Amniotic epithelial cell (primary cell): Measurements from ENCODE around the gene MS4A4E.
A peak's percentile ranks its signal among the peaks of the same experiment; 100 is the strongest.
"Not testable (repeated sequence)": the region's sequence is repeated elsewhere in the genome, so short reads cannot be mapped to it uniquely, and the experiment has no call there.

Experiments used
- DNase-seq: peaks from one replicate; pipeline ENCODE4 v3.0.0-alpha.2; 2010; ENCODE audit warnings: low read depth

The MS4A4E gene

DNA sequence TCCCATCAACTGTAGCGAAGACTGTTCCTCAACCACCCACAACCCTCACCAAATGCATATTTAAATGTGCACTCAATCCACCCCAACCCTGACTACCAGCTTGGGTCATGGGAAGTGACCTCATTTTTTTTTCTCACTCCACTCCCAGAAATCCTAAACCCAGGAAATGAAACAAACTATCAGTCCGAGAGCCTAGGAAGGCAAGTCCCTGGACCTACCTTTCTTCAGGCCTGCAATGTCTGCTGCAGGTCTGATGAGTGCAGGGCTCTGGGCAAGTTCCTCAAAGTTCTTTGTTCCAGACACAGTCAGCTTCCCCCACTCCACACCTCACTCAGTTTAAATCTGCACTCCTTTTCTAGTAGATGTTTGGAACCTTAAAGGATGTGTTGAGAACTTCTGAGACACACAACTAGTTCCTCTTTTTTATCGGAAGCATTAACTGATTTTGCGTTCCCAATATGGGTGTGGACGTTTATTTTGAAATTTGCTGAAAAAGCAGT, at the start of gene MS4A4E:
MS4A4E (minus strand) TSS at position 398 of the 500 bp plus-strand sequence. CDS start 13,082 bp downstream, outside the sequence.
- DNase-seq: no peak

DNA sequence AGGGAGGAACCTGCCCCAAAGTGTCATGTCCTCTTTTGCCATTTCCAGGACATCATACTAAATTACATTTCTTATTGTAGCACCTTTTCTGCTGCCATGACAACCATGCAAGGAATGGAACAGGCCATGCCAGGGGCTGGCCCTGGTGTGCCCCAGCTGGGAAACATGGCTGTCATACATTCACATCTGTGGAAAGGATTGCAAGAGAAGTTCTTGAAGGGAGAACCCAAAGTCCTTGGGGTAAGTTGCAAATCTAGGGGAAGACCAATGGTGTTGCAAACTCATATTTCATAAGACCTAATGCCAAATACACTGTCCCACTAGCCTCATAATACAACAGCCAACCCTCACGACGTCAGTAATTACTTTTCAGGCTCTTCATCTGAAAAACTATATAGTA, 49.2 kb upstream of the MS4A4E start:
- DNase-seq: no peak

DNA sequence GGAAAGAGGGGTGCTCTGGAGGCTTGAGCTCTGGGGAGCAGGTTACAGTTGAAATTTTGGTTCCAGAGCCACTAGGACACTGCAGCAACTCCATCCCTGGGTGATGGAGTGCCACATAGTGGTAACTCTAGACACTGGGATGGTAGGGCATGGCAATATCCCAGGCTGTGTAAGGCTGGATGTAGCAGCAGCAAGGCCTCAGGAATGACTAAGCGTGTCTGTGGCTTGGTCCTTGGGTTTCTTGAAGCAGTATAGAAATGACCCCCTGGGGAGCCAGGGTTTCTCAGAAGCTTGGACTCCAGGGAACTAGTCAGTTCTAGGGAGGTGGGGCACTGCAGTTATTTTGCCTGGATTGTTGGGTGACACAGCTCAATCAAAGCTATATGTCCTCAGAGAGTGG, 45.6 kb upstream of the MS4A4E start:
- DNase-seq: no peak

DNA sequence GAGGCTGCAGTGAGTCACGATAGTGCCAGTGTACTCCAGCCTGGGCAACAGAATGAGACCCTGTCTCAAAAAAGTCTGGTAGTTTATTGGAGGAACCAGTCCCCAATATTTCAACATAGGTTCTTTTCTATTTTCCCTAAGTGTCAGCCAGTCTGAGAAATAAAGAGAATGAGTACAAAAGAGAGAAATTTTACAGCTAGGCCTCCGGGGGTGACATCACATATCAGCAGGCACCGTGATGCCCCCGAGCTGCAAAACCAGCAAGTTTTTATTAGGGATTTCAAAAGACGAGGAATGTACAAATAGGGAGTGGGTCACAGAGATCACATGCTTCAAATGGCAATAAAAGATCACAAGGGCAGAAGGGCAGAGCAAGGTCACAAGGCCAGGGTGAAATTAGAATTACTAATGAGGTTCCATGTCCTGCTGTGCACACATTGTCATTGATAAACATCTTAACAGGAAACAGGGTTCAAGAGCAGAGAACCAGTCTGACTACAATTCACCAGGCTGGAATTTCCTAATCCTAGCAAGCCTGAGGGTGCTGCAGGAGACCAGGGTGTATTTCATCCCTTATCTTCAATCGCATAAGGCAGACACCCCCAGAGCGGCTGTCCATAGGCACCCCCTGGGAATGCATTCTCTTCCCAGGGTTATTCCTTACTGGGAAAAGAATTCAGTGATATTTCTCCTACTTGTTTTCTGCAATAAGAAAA, 42.6 kb upstream of the MS4A4E start:
- not testable (repeated sequence) for DNase-seq

DNA sequence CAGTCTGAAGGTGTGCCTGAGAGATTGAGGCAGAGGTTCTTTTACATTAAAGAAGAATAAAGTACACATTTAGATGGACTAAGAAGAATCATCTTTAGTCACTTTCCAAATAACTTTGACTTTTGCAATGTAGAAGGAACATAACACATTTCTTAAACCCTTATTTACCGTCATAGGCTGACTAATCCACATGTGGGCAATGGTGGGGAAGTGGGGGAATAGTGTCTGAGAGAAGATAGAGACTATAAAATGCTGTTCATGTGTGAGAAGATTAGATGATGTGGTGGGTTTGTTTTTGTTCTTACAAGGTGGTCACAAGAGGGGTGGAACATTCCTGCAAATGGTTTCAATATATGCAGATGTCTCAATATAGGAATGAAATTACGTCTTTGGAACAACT, 39.3 kb upstream of the MS4A4E start:
- DNase-seq: no peak

DNA sequence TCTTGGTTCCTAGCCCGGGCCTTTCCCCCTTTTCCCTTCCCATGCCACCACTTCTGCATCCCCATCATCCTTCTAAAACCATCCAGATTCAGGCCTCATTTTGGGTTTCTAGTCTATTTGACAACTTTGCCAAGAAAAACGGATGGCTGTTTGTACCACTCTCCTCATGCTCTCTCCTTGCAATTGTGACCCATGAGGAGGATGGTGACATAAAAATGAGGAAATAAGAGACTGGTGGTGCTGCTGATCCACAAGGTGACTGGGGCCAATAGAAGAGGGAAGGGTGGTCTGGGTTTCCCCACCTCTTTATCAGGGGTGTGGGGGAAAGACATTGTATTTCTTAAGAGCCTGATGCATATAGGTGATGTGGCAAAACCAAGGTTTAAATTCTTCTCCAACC, 38.5 kb upstream of the MS4A4E start:
- DNase-seq: no peak

DNA sequence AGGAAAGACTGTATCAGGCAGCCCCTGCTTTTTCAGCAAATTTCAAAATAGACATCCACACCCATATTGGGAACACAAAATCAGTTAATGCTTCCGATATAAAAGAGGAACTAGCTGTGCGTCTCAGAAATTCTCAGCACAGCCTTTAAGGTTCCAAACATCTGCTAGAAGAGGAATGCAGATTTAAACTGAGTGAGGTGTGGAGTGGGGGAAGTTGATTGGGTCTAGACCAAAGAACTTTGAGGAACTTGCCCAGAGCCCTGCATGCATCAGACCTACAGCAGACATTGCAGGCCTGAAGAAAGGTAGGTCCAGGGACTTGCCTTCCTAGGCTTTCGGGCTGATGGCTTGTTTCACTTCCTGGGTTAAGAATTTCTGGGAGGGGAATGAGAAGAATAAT, 37.5 kb upstream of the MS4A4E start, which contains the start of gene MS4A4A:
MS4A4A (plus strand) TSS at position 255 of the 400 bp plus-strand sequence; CDS start at position 265, 10 bp downstream.
- no peak for DNase-seq

DNA sequence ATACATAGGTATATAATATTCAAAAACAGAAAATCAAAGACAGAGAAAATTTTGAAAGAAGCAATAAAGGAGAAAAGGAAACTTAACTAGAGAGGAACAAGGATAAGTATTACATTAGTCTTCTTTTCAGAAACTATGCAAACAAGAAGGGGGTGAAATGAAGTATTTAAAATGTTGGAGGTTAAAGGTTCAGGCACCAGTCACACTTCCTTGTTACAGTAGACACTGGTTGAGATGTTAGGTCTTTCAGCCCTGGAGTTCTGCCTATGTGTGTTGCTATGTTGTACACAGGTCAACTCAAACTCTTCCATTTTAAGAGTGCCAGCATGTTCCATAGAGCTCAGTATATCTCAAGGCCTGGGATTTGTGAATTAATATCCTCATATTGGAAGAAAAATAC, 31.5 kb upstream of the MS4A4E start:
- DNase-seq: no peak

DNA sequence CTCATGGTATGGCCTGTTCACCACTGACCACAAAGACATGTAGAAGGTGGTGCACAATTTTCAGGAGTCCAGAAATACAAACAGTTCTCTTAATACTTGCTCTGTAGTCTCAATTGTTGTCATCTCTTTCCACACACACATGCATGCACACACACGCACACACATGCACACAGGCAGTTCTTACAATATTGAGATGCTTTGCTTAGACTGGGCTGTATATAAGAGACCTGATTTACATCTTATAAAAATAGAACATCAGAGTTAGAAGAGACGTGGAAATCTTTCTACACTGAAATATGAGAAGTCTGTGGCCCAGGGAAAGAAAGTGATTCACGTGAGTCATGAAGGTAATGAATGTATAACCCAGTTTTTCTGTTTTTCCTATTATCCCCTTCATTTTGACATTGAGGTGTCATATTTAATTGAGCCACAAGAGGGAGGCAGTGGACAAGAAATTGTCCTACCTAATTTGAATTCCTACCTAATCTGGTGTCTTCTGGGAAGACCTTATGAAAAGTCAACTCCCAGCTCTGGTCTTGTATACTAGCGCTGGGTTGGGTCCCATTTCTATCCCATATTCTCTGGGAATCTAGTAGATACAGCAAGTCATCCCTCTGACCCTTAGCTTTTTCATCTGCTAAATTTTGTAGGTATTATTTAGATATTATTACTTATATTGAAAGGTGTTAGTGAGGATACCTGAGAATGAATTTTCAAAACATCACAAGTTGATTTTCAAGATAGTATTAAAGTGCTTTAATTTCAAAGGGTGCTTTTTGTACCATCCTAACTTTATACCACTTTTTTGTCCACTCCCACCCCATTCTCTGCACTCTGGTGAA, 22.7 kb upstream of the MS4A4E start:
- DNase-seq: peak; percentile 22

DNA sequence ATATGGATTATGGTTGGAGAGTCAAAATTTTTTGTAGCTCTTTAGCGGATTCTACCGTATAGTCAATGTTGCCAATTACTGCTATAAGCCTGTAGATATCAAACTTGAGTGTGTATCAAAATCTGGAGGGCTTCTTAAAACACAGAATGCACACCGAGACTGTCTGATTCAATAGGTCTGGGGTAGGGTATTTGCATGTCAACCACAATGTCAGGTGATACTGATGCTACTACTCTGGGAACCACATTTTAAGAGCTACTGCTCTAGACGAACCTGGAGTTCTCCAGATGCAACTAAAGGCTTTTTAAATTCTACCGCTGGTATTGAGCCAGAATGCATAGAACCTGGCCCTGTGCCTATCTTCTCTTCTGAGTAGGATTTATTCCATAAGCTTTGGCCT, 21.7 kb upstream of the MS4A4E start:
- no peak for DNase-seq

DNA sequence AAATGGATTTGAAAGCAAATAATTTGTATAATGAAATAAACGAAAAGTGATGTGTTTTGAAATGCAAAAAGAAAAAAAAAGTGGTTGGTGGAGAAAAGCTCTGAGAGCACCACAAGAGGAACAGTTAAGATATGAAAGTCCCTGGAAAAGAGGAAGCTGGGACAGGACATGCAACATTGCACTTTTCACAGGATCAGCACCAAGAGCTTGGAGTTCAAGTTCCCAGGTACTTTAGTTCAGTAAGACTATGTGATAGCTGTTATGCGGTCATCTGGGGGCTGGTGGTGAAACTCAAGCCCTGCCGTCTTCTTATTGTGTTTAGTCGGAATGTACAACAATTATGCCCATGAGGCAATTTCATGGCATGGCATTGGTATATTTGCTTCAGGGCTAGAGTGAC, 20.5 kb upstream of the MS4A4E start:
- DNase-seq: no peak

DNA sequence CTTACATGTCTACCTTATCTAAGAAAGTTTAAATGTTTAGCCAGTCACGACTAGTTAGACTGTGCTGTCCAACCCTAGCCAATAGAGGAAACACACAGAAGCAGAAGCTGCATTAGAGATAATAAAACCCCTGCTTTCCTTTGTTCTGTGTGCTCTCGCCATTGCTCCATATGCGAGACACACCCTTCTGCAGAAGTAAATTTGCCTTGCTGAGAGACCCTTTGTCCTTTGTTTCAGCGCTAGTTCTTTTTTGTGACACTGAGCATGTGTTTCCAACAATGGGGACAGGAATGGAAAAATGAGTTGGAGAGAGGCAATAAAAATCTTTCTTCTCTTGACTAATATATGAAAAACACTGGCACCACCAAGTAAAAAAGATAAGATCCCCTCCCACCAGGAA, 18.1 kb upstream of the MS4A4E start:
- DNase-seq: no peak

DNA sequence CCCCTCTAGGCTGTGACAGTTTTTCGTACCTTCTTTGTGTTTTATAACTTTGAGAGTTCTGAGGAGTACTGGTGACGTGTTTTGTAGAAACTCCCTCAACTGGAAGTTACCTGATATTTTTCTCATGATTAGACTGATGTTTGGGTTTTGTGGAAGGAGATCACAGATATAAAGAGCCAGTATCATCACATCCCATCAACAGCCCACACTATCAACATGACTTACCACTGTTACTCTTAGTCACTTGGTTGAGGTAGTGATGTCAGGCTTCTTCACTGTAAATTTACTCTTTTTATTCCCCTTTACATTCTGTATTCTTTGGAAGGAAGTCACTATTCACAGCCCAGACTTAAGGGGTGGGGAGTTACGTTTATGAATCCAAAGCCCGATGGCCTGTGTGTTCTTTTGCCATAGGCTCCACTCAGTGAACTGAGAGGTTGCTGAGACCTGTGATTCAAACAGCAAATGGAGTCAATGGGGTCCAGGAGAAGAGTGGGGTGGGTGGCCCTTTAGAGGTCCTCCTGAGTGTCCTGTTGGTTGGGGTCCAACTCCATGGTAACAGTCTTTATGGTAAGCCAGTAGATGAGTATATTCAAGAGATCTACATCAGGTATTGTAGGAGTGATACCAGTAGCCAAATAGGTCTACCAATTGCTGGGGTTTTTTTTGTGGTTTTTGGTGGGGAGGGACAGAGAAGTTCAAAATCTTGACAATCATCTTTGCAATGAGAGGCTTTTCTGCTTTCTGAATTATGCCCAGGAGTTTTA, 15.2 kb upstream of the MS4A4E start:
- no peak for DNase-seq

DNA sequence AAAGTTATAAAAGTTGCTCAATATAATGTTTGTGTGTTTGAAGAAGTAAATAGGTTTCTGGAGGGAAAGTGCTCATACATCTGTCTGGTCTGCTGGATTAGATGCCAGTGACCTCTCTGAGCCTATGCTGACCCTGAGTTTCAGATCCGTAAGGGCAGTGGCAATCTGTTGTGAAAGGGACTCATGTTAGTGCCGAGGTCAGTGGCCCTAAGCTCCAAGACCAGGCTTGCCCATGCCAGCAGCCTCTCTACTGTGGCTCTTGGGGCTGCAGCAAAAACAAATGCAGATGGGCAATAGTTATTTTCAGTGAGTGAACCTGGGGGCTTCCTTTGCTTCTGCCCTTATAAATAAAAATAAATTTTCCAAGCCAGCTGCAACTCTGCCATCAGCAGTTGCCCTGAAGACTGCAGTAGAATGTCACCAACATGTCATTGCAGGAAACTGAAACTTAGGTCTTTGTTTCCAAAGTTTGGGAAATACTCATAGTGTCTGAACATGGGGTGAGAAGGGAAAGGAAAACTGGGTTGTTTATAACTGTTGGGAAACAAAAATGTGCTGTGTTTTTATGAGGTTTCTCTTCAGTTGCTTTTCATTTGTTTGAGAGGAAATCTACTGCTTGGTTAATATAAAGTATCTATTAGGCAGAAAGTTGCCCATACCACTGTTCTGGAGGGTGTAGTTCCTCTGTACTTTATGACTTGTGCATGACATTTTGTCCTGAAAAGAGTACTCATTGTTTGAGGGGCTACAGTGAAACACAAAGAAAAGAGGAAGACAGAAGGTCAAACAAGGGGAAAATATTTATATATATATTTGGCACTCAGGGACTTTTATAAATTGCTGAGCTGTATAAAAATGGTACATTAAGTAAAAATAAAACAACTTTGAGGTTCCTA, 9.5 kb upstream of the MS4A4E start:
- DNase-seq: no peak

DNA sequence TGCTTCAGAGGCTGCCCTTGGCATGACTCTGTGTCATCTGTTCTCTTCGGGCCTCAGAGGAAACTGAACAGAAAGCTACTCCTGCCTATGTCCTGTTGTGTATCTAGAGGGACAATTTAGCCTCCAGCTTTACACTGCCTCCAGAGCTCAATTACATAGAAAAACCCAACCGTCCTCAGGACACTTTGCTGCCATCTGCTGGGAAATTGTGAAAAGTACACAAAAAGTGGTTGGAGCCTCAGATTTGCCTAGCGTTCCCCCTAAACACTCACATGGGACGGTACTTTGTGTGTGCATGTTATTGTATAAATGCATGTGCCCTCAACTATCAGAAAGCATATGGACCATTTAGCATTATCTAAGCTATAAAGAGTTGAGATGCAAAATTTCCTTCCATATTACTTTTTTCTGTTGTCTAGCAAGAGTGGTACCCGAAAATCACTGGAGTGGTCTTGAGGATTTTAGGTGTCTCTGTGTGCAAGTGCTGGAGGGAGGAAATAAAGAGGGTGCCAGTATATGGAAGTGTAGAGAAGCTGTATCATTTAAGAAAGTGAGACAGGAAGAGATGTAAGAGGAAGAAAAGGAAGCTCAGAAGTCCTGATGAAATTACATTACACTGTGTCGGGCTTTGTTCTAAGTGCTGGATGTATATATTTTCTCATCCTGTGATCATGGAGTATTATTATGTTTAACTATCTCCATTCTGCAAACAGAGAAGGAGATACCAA, 8.7 kb upstream of the MS4A4E start:
- peak; percentile 4 for DNase-seq

DNA sequence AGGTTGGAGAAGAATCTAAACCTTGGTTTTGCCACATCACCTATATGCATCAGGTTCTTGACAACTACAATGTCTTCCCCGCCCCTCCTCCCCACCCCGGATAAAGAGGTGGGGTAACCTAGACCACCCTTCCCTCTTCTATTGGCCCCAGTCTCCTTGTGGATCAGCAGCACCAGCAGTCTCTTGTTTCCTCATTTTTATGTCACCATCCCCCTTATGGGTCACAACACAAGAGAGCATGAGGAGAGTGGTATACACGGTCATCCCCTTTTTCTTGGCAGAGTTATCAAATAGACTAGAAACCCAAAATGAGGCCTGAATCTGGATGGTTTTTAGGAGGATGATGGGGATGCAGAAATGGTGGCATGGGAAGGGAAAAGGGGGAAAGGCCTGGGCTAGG, 1.2 kb downstream of the MS4A4E start:
- no peak for DNase-seq

DNA sequence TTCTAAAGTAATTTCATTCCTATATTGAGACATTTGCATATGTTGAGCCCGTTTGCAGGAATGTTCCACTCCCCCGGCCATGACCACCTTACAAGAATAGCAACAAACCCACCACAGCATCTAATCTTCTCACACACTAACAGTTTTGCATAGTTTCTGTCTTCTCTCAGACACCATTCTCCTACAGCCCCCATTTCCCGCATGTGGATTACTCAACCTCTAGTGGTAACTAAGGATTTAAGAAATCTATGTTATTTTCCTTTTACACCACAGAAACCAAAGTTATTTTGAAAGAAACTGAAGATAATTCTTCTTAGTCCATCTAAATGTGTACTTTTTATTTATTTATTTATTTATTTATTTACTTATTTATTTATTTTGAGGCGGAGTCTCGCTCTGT, 2.3 kb downstream of the MS4A4E start:
- no peak for DNase-seq

DNA sequence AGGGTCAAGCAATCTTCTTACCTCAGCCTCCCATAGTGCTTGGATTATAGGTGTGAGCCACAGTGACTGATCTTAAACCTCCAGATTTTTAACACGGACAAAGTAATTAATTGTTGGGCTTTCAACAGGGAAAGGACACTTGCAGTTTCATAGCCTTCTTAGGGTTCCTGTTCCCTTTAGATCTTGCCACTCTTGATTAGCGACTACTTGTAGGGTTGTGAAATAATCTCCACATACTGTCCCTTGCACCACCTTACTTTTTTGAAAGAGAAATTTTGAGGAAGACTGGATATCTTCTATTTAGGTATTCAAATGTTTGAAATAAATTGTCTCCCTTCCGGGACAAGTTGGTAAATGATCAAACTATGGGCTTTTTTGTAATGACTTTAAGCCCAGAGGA, 7.6 kb downstream of the MS4A4E start:
- DNase-seq: no peak

DNA sequence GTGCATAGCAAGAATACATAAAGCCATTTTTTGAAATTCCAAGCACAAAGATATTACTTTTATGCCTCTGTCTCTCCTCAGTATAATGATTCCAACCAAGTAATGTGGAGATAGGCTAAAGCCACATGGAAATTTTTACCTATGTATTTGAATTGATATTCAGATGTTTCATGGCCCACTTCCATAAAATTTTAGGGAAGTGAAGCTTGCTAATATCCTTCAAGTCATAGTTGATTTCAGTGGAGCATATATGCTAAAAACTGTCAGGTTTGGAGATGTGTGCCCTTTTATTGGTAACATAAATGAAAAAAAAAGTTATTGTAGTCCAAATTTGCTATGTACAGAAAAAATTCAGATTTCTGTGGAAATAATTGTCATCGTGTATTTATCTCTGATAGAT, 12.3 kb downstream of the MS4A4E start:
- no peak for DNase-seq

DNA sequence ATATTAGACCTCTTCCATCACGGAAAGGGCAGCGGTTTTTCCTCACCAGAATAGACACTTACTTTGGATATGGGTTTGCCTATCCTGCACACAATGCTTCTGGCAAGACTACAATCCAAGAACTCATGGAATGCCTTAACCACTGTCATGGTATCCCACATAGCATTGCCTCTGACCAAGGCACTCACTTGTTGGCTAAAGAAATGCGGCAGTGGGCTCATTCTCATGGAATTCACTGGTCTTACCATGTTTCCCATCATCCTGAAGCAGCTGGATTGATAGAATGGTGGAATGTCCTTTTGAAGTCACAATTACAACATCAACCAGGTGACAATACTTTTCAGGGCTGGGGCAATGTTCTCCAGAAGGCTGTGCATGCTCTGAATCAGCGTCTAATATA, 20.8 kb downstream of the MS4A4E start:
- DNase-seq: no peak

DNA sequence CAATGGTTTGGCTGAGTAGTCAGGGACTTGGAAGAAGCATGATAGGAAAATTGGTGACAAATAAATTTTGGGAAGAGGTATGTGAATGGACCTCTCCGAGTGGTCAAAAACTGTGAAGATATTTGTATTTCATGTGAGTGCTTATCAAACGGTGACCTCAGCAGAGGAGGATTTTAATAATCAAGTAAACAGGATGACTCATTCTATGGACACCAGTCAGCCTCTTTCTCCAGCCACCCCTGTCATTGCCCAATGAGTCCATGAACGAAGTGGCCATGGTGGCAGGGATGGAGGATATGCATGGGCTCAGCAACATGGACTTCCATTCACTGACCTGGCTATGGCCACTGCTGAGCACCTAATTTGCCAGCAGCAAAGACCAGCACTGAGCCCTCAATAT, 21.2 kb downstream of the MS4A4E start:
- no peak for DNase-seq
